ENCODE data around the gene MCCD1.

- TF ChIP-seq CTCF (conservative IDR thresholded peaks at IDR 0.05; ENCODE audit: low read length) (no peak), EZH2phosphoT487 (IDR thresholded peaks at IDR 0.05; ENCODE audit: borderline replicate concordance) (no peak)
These were observed 44.7 kb downstream of the MCCD1 start for GRCh38 chr6:31573239-31574105.

Data from Loucy (cell line).